BJ (cell line): ENCODE measurements around the gene SPRED2. TPM values are rescaled to one million over a fixed set of nuclear protein-coding genes. Genes with fewer than 3 reads are reported as not detected.

Experiments
- CTCF ChIA-PET: fragments of 350-600 bp; formaldehyde crosslinking; extraction: SDS; loops from one replicate; lab custom pipeline; 2021; ENCODE audit warnings: antibody characterized with exemption, inconsistent platforms; lab: Yijun Ruan, JAX
- POLR2A ChIA-PET: fragments of 300-600 bp; sonication (Branson Sonifier 250); formaldehyde crosslinking; extraction: SDS; loops from one replicate; lab custom pipeline; 2021; ENCODE audit warnings: antibody characterized with exemption; lab: Charles Lee
- DNase-seq: peaks from one replicate; pipeline ENCODE4 v3.0.0-alpha.2; 2011; ENCODE audit warnings: low read depth
- H3K27me3 ChIP-seq: 2 replicates; pipeline ENCODE4 v1.6.0; 2011; ENCODE audit warnings: low read length; ENCODE audit not compliant: control insufficient read depth, insufficient read depth
- H3K36me3 ChIP-seq: 2 replicates; pipeline ENCODE4 v1.5.1; 2011; ENCODE audit warnings: low read length; ENCODE audit not compliant: control insufficient read depth, insufficient read depth
- H3K4me3 ChIP-seq: 2 replicates; pipeline ENCODE4 v1.5.1; 2011; ENCODE audit warnings: low read depth, mild to moderate bottlenecking, control low read depth, low read length
- polyA plus RNA-seq: library from polyadenylated mRNA; depleted of rRNA; stranded (reverse); fragments of >200 nt; gene quantifications from 2 replicates; pipeline ENCODE4 v1.2.3, GENCODE V29; 2011
- TF ChIP-seq, protein P1 (sequence below): IDR thresholded peaks from 2 replicates; pipeline ENCODE4 v1.5.1; 2011; ENCODE audit warnings: low read depth, mild to moderate bottlenecking, control low read depth, inconsistent platforms, low read length, moderate library complexity; ENCODE audit not compliant: insufficient read depth

SPRED2 gene
- polyA plus RNA-seq, 1 experiment, result 13.1 TPM

DNA sequence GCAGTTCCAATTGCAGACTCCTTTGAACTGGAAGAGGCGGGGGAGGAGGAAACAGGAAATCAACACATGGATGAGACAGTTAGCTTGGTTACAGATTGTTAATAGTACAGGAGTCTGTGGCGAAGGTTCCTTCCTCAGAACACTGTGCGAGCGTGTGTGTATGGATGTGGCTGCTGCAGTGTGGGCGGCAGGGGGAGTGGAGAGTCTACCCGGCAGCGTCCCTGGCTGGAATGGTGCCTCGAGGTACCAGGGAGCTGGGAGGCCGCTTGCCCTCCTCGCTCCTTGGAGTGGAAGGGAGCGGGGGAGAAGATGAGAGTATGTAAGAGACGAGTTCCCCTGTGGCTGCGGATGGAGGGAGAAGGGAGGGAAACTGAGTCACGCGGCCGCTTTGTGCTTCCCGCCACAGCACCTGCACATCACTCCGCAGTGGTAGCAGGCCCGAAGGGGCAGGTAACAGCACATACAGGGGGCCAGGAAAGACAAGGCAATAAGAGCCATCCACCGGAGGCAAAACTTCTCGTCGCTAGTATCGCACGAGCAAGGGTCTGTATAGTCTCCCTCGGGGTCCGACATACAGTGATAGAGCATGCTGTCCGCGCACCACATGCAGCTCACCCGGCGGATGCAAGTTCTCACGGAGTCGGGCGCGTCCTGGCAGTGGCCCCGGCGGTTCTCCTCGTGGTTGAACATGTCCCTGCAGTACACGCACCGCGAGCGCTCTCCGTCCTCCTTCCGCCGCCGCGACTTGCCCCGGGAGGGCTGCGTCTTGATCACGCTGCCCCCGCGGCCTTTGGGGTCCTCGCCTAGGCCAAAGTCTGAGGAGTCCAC lies 119.1 kb downstream of the SPRED2 start:
- ChIA-PET CTCF (no interaction called here), POLR2A (no interaction called here)
- TF ChIP-seq, protein P1, sequence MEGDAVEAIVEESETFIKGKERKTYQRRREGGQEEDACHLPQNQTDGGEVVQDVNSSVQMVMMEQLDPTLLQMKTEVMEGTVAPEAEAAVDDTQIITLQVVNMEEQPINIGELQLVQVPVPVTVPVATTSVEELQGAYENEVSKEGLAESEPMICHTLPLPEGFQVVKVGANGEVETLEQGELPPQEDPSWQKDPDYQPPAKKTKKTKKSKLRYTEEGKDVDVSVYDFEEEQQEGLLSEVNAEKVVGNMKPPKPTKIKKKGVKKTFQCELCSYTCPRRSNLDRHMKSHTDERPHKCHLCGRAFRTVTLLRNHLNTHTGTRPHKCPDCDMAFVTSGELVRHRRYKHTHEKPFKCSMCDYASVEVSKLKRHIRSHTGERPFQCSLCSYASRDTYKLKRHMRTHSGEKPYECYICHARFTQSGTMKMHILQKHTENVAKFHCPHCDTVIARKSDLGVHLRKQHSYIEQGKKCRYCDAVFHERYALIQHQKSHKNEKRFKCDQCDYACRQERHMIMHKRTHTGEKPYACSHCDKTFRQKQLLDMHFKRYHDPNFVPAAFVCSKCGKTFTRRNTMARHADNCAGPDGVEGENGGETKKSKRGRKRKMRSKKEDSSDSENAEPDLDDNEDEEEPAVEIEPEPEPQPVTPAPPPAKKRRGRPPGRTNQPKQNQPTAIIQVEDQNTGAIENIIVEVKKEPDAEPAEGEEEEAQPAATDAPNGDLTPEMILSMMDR, result no peak
- no peak for DNase-seq
- Histone ChIP-seq H3K4me3 (no peak overlapping the region), H3K36me3 (peaks cover 30% of the 10 kb centered on the region), H3K27me3 (no peaks in the 10 kb centered on the region)

DNA sequence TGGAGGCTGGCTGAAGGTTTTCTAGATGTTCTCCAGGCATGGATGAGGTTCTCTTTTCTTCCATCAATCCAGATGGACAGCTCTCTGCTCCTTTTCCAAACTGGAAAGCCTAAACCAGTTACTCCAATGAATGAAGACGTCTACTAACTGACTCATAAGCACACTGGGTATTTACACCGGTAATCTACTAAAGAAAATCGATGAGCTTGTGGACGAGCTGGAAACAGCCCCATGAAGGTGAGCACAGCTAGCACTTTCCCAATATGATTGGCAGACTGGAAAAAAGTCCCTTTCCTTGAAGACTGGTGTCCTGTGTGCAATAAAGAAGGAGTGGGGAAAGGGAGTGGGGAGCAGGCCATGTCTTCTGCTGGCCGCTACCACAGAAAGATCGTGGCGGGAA lies 120.8 kb downstream of the SPRED2 start:
- no peaks in the 10 kb centered on the region for H3K27me3 ChIP-seq
- H3K4me3 ChIP-seq, result no peak overlapping the region
- TF ChIP-seq, protein P1, result no peak
- DNase-seq, result no peak
- peaks cover 29% of the 10 kb centered on the region for H3K36me3 ChIP-seq
- ChIA-PET POLR2A (no interaction called here), CTCF (interaction anchor here (0.6 to 1.8 kb wide), 3 partner anchors 9 to 47 kb away, joined by 3 to 4 read pairs (median 4); no protein-coding TSS in a partner anchor)

DNA sequence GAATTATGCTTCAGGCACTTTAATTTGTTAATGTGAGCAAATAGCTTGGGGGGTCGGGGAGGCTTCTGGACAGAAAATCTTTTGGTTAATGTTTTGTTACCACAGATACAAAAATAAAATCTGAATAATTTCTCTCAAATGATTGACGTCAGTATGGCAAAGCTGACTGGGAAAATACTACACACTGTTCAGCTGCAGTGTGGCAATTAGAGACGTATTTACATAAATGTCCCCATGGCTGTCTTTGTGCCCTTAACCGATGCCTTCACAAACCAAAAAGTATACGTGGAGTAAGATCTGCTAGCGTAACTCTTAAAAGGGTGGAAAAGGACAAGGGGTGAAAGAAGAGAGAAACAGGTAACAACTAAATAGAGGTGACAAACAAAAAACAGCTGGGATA lies 121.3 kb downstream of the SPRED2 start:
- TF ChIP-seq, protein P1, result no peak
- peaks cover 24% of the 10 kb centered on the region for H3K36me3 ChIP-seq
- no peak for DNase-seq
- H3K27me3 ChIP-seq, result no peaks in the 10 kb centered on the region
- ChIA-PET CTCF (interaction anchor here (0.6 to 1.8 kb wide), 3 partner anchors 9 to 46 kb away, joined by 3 to 4 read pairs (median 4); no protein-coding TSS in a partner anchor), POLR2A (no interaction called here)
- no peak overlapping the region for H3K4me3 ChIP-seq

DNA sequence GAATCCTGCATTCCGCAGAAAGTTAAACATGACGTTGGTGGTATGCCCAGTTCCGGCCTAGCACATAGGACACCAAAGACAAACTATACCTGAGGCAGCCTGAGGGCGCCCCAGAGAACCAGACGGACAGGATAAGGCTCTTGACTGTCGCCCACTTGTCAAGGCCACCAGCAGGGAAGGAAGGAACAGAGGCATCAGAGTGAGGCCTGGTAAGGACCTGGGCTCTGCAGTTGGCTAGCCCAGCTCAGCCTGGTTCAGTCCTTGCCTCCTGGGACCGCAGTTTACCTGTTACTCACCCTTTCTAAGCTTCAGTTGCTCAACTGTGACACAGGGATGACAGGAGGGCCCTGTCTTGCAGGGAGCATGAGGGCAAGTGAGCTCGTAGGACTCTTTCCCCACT lies 122.7 kb downstream of the SPRED2 start:
- ChIA-PET CTCF (interaction anchor here (0.6 to 2.3 kb wide), 3 partner anchors 11 to 658 kb away, joined by 3 to 8 read pairs (median 3); no protein-coding TSS in a partner anchor), POLR2A (no interaction called here)
- TF ChIP-seq, protein P1, result no peak
- no peak overlapping the region for H3K4me3 ChIP-seq
- H3K27me3 ChIP-seq, result no peaks in the 10 kb centered on the region
- peaks cover 19% of the 10 kb centered on the region for H3K36me3 ChIP-seq
- no peak for DNase-seq

DNA sequence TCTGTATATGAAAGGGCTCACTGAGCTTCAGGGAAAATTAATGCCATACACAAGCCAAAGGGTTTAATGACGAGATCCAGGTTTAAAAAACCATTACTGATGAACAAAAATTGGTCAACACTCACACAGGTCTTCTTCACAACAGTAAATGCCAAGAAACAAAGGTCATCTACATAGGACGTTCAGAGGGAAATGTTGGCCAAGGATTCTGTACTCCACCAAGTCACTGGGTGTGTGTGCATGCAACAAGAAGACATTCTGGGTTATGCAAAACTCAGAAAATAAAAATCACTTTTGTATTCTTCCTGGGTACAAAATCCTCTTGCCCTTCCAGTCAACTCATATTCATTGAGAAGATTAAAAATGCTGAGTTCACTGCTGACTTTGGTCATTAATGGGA lies 126.5 kb downstream of the SPRED2 start:
- DNase-seq, result no peak
- Histone ChIP-seq H3K27me3 (no peaks in the 10 kb centered on the region), H3K36me3 (peaks cover 4% of the 10 kb centered on the region), H3K4me3 (no peak overlapping the region)
- POLR2A ChIA-PET, result no interaction called here
- CTCF ChIA-PET, result no interaction called here
- TF ChIP-seq, protein P1, result no peak
